CD8-positive, alpha-beta memory T cell (primary cell): ENCODE data around the gene CLK4. TPM values are rescaled to one million over a fixed set of nuclear protein-coding genes. Genes with fewer than 3 reads are reported as not detected.

Experiments
- CTCF ChIA-PET: fragments of 350-600 bp; sonication (Branson Sonifier 250); formaldehyde crosslinking; loops from one replicate; lab custom pipeline; 2021; ENCODE audit warnings: antibody characterized with exemption; lab: Charles Lee
- POLR2A ChIA-PET: fragments of 350-600 bp; sonication (Branson Sonifier 250); formaldehyde crosslinking; loops from one replicate; lab custom pipeline; 2021; ENCODE audit warnings: antibody characterized with exemption; lab: Charles Lee
- DNase-seq, 5 donors: peaks; one replicate each; pipeline versions ENCODE4 v3.0.0 to v3.0.0-alpha.2; 2020 to 2022; ENCODE audit warnings: mixed read lengths in 1 of 5
- H3K27ac ChIP-seq: one replicate; pipeline ENCODE4 v1.7.0; 2013; ENCODE audit warnings: low read depth, mild to moderate bottlenecking, low read length, moderate library complexity
- H3K27me3 ChIP-seq: 2 replicates; pipeline ENCODE4 v1.7.0; 2013; ENCODE audit warnings: low read length, mild to moderate bottlenecking; ENCODE audit not compliant: insufficient read depth, poor library complexity, severe bottlenecking
- H3K36me3 ChIP-seq: 2 replicates; pipeline ENCODE4 v1.7.0; 2013; ENCODE audit warnings: mild to moderate bottlenecking, low read length, moderate library complexity; ENCODE audit not compliant: insufficient read depth
- H3K4me1 ChIP-seq: 2 replicates; pipeline ENCODE4 v1.7.0; 2013; ENCODE audit warnings: mild to moderate bottlenecking, low read length, moderate library complexity; ENCODE audit not compliant: insufficient read depth
- H3K4me3 ChIP-seq: 2 replicates; pipeline ENCODE4 v1.7.0; 2013; ENCODE audit warnings: mild to moderate bottlenecking, low read length
- H3K9me3 ChIP-seq: 2 replicates; pipeline ENCODE4 v1.7.0; 2013; ENCODE audit warnings: mild to moderate bottlenecking, low read length
- H3K27ac Mint-ChIP-seq, 8 donors: one replicate each; pipeline ENCODE4 v1.8.0; 2020 to 2021; ENCODE audit warnings: mixed read lengths in 8 of 8, mild to moderate bottlenecking in 6 of 8, inconsistent platforms in 3 of 8, moderate library complexity in 3 of 8
- H3K27me3 Mint-ChIP-seq, 2 donors: one replicate each; pipeline ENCODE4 v1.8.0; 2020 to 2021; ENCODE audit warnings: mixed read lengths in 2 of 2, mild to moderate bottlenecking in 1 of 2, moderate library complexity in 1 of 2
- H3K36me3 Mint-ChIP-seq, 3 donors: one replicate each; pipeline ENCODE4 v1.8.0; 2020 to 2021; ENCODE audit warnings: mixed read lengths in 3 of 3, inconsistent platforms in 1 of 3, mild to moderate bottlenecking in 1 of 3
- H3K4me1 Mint-ChIP-seq, 3 donors: one replicate each; pipeline ENCODE4 v1.8.0; 2020 to 2021; ENCODE audit warnings: mixed read lengths in 3 of 3, inconsistent platforms in 1 of 3, mild to moderate bottlenecking in 1 of 3
- H3K4me3 Mint-ChIP-seq, 7 donors: one replicate each; pipeline ENCODE4 v1.8.0; 2020 to 2021; ENCODE audit warnings: mixed read lengths in 7 of 7, mild to moderate bottlenecking in 6 of 7, moderate library complexity in 4 of 7, inconsistent platforms in 2 of 7
- H3K9me3 Mint-ChIP-seq, 5 donors: one replicate each; pipeline ENCODE4 v1.8.0; 2020 to 2022; ENCODE audit warnings: mixed read lengths in 5 of 5, mild to moderate bottlenecking in 3 of 5, moderate library complexity in 2 of 5, inconsistent platforms in 1 of 5
- polyA plus RNA-seq: library from polyadenylated mRNA; unstranded; fragments of 300-500 nt; fragmentation: Illumina TruSeq; gene quantifications from one replicate; pipeline ENCODE4 v1.2.3, GENCODE V29; 2021
- total RNA-seq, 2 experiments: library from RNA; stranded (reverse); gene quantifications; one replicate each; pipeline ENCODE4 v1.2.3, GENCODE V29; 2021

CLK4 gene
- total and polyA plus RNA-seq, 3 experiments from 2014 or later = 16.3 to 29.2 (median 27.4) TPM

GRCh38 chr5:178667688-178668087, 40.8 kb upstream of the CLK4 start:
- H3K9me3 Mint-ChIP-seq = peaks cover 0 to 5% (median 0%) of the 10 kb centered on the region in 5 donors
- no peak overlapping the region for H3K4me3 ChIP-seq
- CTCF ChIA-PET = no interaction called here

GRCh38 chr5:178667101-178667500, 40.3 kb upstream of the CLK4 start:
- Mint-ChIP-seq H3K4me3 (no peak overlapping the region), H3K27ac (no peak overlapping the region), H3K4me1 (no peaks in the 10 kb centered on the region), H3K27me3 (peaks cover 7 to 26% of the 10 kb centered on the region in 2 donors), H3K36me3 (no peaks in the 10 kb centered on the region), H3K9me3 (peaks cover 0 to 5% (median 0%) of the 10 kb centered on the region in 5 donors)
- no peaks in the 10 kb centered on the region for H3K36me3 ChIP-seq
- no peaks in the 10 kb centered on the region for H3K9me3 ChIP-seq
- DNase-seq = no peak
- H3K4me1 ChIP-seq = no peaks in the 10 kb centered on the region
- no peak overlapping the region for H3K27ac ChIP-seq
- CTCF ChIA-PET = no interaction called here
- POLR2A ChIA-PET = no interaction called here
- no peak overlapping the region for H3K4me3 ChIP-seq
- no peaks in the 10 kb centered on the region for H3K27me3 ChIP-seq

More at GRCh38 chr5:178667688-178668087, 40.8 kb upstream of the CLK4 start:
- no peaks in the 10 kb centered on the region for H3K36me3 Mint-ChIP-seq
- H3K27me3 ChIP-seq = no peaks in the 10 kb centered on the region
- peaks cover 7 to 25% of the 10 kb centered on the region in 2 donors for H3K27me3 Mint-ChIP-seq
- H3K4me1 Mint-ChIP-seq = no peaks in the 10 kb centered on the region
- no peak overlapping the region for H3K27ac ChIP-seq
- H3K4me3 Mint-ChIP-seq = no peak overlapping the region
- H3K4me1 ChIP-seq = no peaks in the 10 kb centered on the region
- POLR2A ChIA-PET = no interaction called here
- H3K27ac Mint-ChIP-seq = peak overlapping the region in 1 of 8 donors; percentile 4
- no peak for DNase-seq
- H3K36me3 ChIP-seq = no peaks in the 10 kb centered on the region
- H3K9me3 ChIP-seq = no peaks in the 10 kb centered on the region

GRCh38 chr5:178664141-178664540, 37.3 kb upstream of the CLK4 start:
- no peak for DNase-seq
- no peak overlapping the region for H3K4me3 Mint-ChIP-seq
- Histone ChIP-seq H3K4me1 (no peaks in the 10 kb centered on the region), H3K4me3 (no peak overlapping the region), H3K27me3 (no peaks in the 10 kb centered on the region), H3K9me3 (no peaks in the 10 kb centered on the region), H3K27ac (no peak overlapping the region), H3K36me3 (no peaks in the 10 kb centered on the region)
- H3K9me3 Mint-ChIP-seq = peaks cover 0 to 5% (median 0%) of the 10 kb centered on the region in 5 donors
- ChIA-PET POLR2A (no interaction called here), CTCF (no interaction called here)
- no peaks in the 10 kb centered on the region for H3K36me3 Mint-ChIP-seq
- H3K27ac Mint-ChIP-seq = no peak overlapping the region
- peaks cover 9 to 24% of the 10 kb centered on the region in 2 donors for H3K27me3 Mint-ChIP-seq
- H3K4me1 Mint-ChIP-seq = no peaks in the 10 kb centered on the region

- Mint-ChIP-seq H3K4me1 (no peaks in the 10 kb centered on the region), H3K9me3 (peaks cover 0 to 3% (median 0%) of the 10 kb centered on the region in 5 donors), H3K36me3 (no peaks in the 10 kb centered on the region), H3K27me3 (peaks cover 11 to 31% of the 10 kb centered on the region in 2 donors), H3K4me3 (no peak overlapping the region), H3K27ac (no peak overlapping the region)
- POLR2A ChIA-PET = no interaction called here
- DNase-seq = no peak
- H3K4me1 ChIP-seq = no peaks in the 10 kb centered on the region
- H3K36me3 ChIP-seq = no peaks in the 10 kb centered on the region
- no peaks in the 10 kb centered on the region for H3K27me3 ChIP-seq
- no peak overlapping the region for H3K4me3 ChIP-seq
- H3K9me3 ChIP-seq = no peaks in the 10 kb centered on the region
- CTCF ChIA-PET = no interaction called here
- no peak overlapping the region for H3K27ac ChIP-seq
These were observed 35.7 kb upstream of the CLK4 start for GRCh38 chr5:178662541-178662860.

GRCh38 chr5:178661836-178662540, 35.1 kb upstream of the CLK4 start:
- no peaks in the 10 kb centered on the region for H3K9me3 ChIP-seq

GRCh38 chr5:178651046-178651810, 24.4 kb upstream of the CLK4 start:
- Histone ChIP-seq H3K9me3 (no peaks in the 10 kb centered on the region), H3K27me3 (no peaks in the 10 kb centered on the region), H3K4me1 (no peaks in the 10 kb centered on the region), H3K36me3 (no peaks in the 10 kb centered on the region), H3K27ac (no peak overlapping the region), H3K4me3 (no peak overlapping the region)
- CTCF ChIA-PET = no interaction called here
- Mint-ChIP-seq H3K27me3 (peaks cover 17 to 23% of the 10 kb centered on the region in 2 donors), H3K9me3 (peaks cover 0 to 6% (median 0%) of the 10 kb centered on the region in 5 donors), H3K27ac (no peak overlapping the region), H3K4me1 (no peaks in the 10 kb centered on the region), H3K4me3 (no peak overlapping the region), H3K36me3 (peaks cover 0 to 7% (median 2%) of the 10 kb centered on the region in 3 donors)
- POLR2A ChIA-PET = no interaction called here
- DNase-seq = no peak

More at GRCh38 chr5:178661836-178662540, 35.1 kb upstream of the CLK4 start:
- H3K36me3 Mint-ChIP-seq = no peaks in the 10 kb centered on the region
- Histone ChIP-seq H3K27me3 (no peaks in the 10 kb centered on the region), H3K36me3 (no peaks in the 10 kb centered on the region), H3K4me3 (no peak overlapping the region), H3K27ac (no peak overlapping the region), H3K4me1 (no peaks in the 10 kb centered on the region)
- ChIA-PET CTCF (no interaction called here), POLR2A (no interaction called here)
- H3K9me3 Mint-ChIP-seq = peaks cover 0 to 3% (median 0%) of the 10 kb centered on the region in 5 donors
- DNase-seq = no peak
- H3K4me1 Mint-ChIP-seq = no peaks in the 10 kb centered on the region
- no peak overlapping the region for H3K4me3 Mint-ChIP-seq
- no peak overlapping the region for H3K27ac Mint-ChIP-seq
- peaks cover 12 to 34% of the 10 kb centered on the region in 2 donors for H3K27me3 Mint-ChIP-seq

- H3K9me3 Mint-ChIP-seq = peaks cover 0 to 6% (median 0%) of the 10 kb centered on the region in 5 donors
- no peaks in the 10 kb centered on the region for H3K36me3 ChIP-seq
- H3K27ac ChIP-seq = no peak overlapping the region
- no peaks in the 10 kb centered on the region for H3K9me3 ChIP-seq
- H3K36me3 Mint-ChIP-seq = peaks cover 0 to 7% (median 2%) of the 10 kb centered on the region in 3 donors
- no peaks in the 10 kb centered on the region for H3K4me1 ChIP-seq
- no peaks in the 10 kb centered on the region for H3K27me3 ChIP-seq
- DNase-seq = no peak
- CTCF ChIA-PET = no interaction called here
- no peaks in the 10 kb centered on the region for H3K4me1 Mint-ChIP-seq
- H3K27ac Mint-ChIP-seq = no peak overlapping the region
- H3K4me3 ChIP-seq = no peak overlapping the region
- H3K4me3 Mint-ChIP-seq = no peak overlapping the region
- POLR2A ChIA-PET = no interaction called here
- H3K27me3 Mint-ChIP-seq = peaks cover 10 to 16% of the 10 kb centered on the region in 2 donors
These were observed 23.4 kb upstream of the CLK4 start for GRCh38 chr5:178650214-178650613.

GRCh38 chr5:178649580-178649979, 22.7 kb upstream of the CLK4 start:
- Mint-ChIP-seq H3K27me3 (peaks cover 9 to 16% of the 10 kb centered on the region in 2 donors), H3K9me3 (peaks cover 0 to 6% (median 0%) of the 10 kb centered on the region in 5 donors), H3K4me1 (no peaks in the 10 kb centered on the region), H3K27ac (no peak overlapping the region), H3K4me3 (no peak overlapping the region), H3K36me3 (peaks cover 0 to 7% (median 2%) of the 10 kb centered on the region in 3 donors)
- DNase-seq = no peak
- H3K9me3 ChIP-seq = no peaks in the 10 kb centered on the region
- POLR2A ChIA-PET = no interaction called here
- H3K36me3 ChIP-seq = no peaks in the 10 kb centered on the region
- H3K27ac ChIP-seq = no peak overlapping the region
- no peak overlapping the region for H3K4me3 ChIP-seq
- H3K4me1 ChIP-seq = no peaks in the 10 kb centered on the region
- CTCF ChIA-PET = no interaction called here
- H3K27me3 ChIP-seq = no peaks in the 10 kb centered on the region
